GOT3 (cell line): ENCODE results near the gene GAS6.
"Not testable (repeated sequence)": the region's sequence is repeated elsewhere in the genome, so short reads cannot be mapped to it uniquely, and the experiment has no call there.

Source experiments
- DNase-seq: peaks from one replicate; lab custom pipeline; 2025; ENCODE audit warnings: mixed read lengths; lab: John Stamatoyannopoulos, UW

GAS6 gene

GRCh38 chr13:113791226-113791625 lies 72.7 kb downstream of the GAS6 start:
- DNase-seq = no peak

DNA sequence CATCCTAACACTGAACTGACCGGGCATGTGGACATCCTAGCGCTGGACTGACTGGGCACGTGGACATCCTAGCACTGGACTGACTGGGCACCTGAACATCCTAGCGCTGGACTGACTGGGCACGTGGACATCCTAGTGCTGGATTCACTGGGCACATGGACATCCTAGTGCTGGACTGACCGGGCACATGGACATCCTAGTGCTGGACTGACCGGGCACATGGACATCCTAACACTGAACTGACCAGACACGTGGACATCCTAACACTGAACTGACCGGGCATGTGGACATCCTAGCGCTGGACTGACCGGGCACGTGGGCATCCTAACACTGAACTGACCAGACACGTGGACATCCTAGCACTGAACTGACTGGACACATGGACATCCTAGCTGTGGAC lies 73.9 kb downstream of the GAS6 start:
- not testable (repeated sequence) for DNase-seq

- no peak for DNase-seq
Observed at GRCh38 chr13:113789167-113789566, 74.7 kb downstream of the GAS6 start.

- DNase-seq = no peak
Observed at GRCh38 chr13:113788413-113789135, 75.3 kb downstream of the GAS6 start.

DNA sequence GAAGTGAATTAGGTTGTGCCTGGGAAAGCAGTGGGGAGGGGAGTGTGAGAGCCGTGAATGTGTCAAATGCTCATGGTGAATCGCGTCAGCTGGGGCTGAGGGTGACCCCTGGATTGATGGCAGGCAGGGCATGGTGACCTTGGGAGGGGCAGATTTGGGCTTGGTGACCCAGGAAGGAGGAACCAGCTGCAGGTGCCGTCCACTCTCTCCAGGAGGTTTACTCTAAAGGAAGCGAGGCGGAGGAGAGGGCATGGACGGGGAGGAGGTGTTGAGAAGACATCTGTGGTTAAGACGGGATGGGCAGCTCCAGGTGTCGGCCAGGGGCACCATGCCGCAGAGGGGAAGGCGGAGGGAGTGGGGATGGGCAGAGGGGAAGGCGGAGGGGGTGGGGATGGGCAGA lies 76.2 kb downstream of the GAS6 start:
- DNase-seq = no peak

DNA sequence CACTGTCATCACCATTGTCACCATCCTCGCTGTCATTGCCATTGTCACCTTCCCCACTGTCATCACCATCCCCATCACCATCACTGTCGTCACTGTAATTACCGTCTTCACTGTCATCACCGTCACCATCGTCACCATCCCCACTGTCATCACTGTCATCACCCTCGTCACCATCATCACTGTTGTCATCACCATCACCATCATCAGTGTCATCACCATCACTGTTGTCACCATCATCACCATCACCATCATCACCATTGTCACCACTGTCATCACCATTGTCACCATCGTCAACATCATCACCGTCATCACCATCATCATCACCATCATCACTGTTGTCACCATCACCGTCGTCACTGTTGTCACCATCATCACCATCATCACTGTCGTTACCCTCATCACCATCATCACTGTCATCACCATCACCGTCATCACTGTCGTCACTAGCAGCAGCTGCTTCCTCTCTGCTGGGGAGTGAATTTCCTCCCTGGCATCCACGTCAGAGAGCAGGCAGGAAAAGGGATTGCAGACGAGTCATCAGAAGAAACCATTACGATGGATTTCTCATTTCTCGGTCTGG lies 77.5 kb downstream of the GAS6 start:
- no peak for DNase-seq

GRCh38 chr13:113785051-113786010 lies 78.5 kb downstream of the GAS6 start:
- peak; percentile 29 for DNase-seq

GRCh38 chr13:113784645-113785024 lies 79.2 kb downstream of the GAS6 start:
- DNase-seq = no peak

DNA sequence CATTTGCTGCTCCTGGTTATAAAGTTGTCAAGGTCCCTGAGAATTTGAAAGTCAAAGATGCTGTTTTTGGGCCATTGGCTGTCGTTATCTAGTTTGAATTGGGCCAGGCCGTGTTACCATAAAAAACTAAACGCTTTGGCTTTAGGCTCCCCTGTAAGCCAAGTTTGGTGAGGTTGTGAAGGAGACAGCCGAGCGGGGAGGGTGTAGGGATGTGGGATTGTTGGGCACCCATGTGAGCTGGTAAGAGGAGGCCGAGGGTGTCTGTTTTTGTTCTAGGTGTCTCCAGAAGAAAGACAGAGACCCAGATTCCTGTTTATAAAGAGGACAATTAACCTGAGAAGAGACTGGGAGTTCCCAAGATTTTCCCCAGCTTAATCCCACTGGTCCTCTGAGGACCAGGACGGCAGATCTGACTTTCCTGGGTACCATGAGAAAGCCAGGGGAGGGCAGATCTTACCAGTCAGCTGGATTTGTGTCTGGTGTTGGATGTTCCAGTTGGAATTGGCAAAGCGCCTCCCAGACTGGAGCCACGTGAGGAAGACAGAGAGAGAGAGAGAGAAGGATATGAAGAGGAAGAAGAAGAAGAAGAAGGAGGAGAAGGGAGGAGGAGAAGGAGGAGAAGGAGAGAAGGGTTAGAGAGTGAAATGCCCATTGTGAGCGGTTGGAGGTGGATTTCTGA lies 79.8 kb downstream of the GAS6 start:
- no peak for DNase-seq

DNA sequence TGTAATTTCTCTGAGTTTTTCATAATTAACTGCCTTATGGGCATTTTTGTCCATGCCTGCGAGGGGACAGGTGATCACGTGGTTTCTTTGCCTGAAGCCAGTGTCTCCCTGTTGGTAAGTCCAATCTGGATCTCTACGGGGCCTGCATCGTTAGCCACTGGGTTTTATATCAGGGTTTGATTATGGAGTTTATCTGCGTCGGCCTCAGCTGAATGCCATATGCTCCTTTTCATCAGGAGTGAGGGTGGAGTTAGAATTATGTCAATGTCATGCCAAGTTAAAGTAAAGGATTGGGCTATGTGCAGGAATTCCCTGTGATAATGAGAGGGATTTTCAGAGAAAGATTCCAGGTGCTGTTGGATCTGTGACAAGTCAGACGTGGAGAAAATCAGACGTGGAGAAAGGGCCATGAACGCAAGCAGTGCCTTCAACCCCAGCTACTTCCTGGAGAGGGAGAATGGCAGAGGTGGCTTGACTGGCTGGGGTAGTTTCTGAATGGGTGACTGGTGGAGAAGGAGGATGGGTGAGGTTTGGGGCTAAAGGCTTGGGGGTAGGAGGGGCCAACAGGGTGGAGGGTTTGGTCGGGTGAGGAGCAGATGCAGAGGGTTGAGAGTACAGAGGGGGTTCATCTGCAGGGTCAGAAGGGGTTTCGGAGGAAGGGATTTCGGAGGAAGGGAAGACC lies 80.5 kb downstream of the GAS6 start:
- no peak for DNase-seq

GRCh38 chr13:113782472-113782871 lies 81.4 kb downstream of the GAS6 start:
- no peak for DNase-seq

DNA sequence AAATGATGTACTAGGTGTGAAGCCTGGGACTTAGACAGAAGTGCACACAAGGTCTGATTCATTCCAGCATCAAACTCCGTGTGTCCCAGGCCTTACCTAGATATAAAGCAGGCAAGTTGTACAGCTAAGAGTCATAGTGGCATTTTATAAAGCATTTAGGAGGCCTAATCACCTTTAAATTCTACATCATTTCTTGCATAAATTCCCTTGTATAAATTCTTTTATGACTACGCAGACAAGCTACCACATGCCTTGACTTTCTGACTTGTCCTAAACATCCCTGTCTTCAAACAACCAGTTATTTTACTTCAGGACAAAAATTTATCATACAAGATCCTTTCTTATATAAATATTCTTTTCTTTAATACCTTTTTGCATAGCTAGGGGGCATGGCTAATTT lies 82.3 kb downstream of the GAS6 start:
- DNase-seq = no peak

DNA sequence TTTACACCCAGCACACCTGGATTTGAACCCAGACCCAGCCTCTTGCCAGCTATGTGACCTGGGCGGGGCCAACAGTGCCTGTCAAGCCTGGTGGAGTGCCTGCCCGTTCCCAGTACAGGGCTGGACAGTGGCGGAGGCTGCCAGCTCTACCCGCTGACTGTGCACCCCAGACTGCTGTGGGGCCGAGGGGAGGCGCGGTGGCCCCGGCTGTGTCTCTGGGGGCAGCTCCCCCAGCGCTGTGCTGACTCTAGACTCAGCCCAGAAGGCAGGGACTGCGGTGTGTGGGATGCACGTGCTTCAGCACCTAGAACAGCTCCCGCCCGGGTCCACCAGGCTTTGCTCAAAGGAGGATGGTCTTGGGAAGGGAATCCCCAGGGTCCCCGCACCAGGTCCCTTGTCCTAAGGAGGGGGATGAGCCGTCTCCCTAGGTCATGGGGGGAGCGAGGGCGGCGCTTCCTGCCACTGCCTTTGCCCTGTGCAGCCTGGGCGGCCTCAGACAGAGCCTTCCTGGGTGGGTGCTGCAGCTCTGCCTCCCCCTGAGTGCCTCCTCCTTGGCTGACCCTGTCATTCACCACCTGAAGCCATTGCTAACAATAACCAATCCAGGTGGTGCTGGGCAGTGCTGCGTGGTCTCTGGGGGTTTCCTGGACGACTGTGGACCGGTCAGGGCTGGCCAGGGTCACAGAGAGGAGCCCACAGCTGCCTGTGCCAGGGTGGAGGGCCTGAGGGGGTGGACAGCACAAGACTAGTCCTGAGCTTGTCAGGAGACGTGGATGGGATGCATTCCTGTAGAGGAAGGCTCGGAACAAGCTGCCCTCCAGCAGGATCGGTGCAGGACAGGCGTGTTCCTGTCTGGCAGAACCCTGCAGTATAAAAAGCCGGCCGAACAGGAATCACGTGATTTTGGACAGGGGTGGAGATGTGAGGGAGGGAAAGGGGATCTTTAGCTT lies 86.3 kb downstream of the GAS6 start:
- DNase-seq = no peak

DNA sequence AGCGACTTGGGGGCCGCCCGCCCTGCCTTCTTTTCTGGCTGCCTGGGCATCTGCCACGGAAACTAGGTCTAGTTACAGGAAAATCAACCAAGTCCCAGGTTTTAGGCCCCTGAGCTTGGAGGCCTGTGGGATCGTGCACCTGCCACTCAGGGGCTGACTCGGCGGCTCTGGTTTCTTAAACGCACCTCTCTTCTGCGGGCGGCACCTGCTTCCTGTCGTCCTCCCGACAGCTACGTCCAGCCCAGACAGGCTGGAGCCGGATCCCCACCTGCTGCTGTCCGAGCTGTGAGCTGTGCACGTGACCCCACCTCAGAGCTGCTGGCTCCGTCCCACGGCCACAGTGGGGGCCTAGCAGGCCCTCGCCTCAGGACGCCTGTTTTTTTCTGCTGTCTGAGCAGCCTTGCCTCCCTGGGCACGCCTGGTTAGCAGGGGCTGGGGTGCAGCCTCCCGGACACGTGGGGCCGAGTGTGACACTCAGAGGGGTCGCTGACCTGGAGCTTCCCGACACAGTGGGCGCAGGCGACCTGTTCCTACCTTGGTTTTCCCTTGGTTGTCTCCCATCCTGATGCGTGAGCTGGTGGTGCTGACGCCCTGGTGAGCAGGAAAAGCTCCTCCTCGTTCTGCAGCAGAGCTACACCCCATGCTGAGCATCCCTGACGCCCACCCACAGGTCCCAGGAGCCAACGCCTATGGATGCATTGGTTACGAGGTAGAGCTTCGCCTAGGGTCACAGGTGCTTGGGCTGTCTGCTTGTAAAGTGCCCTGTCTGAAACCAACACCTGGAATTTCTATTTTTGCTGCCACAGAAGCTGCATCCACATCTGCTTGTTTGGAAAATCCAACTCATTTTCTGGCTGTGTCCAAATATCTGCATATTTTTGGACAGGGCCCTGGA lies 87.4 kb downstream of the GAS6 start:
- no peak for DNase-seq

GRCh38 chr13:113775451-113776145 lies 88.3 kb downstream of the GAS6 start:
- DNase-seq = no peak

DNA sequence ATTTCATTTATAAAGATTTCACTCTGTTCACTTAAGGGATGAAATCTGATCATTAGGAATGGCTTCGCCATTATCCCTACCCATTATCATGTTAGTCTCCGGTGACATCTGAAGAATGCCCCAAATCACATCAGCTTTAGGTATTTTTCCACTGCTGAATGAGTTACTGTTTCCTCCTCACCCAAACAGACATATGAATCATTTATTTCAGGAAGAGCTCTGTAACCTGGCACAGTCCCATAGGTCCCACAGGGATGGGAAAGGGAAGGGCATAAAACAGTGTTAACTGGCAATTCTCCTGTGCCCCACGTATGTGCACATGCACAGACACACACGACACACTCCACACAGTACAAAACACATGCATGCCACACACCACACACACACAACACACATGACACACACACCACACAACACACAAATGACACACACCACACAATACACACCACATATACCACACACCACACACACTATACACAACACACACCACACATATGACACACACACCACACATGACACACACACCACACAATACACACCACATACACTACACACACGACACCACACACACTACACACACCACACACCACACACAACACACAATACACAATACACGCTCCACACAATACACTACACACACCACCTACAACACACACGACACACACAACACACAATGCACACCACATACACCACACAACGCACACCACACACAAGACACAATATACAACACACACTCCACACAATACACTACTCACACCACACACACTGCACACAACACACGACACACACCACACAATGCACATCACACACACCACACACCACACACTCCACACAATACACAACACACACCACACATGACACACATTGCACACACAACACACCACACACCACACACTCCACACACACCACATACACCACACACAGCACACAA lies 89.4 kb downstream of the GAS6 start:
- DNase-seq = no peak

- no peak for DNase-seq
Observed at GRCh38 chr13:113771709-113772331, 92.1 kb downstream of the GAS6 start.
